IPS DF 19.7 (cell line): ENCODE results near the gene URM1.
A peak's percentile ranks its signal among the peaks of the same experiment; 100 is the strongest.
"Not testable (repeated sequence)": the region's sequence is repeated elsewhere in the genome, so short reads cannot be mapped to it uniquely, and the experiment has no call there.

Experiments
- DNase-seq: peaks from one replicate; pipeline ENCODE4 v3.0.0-alpha.2; 2013; ENCODE audit warnings: low read depth, low spot score

The URM1 gene

DNA sequence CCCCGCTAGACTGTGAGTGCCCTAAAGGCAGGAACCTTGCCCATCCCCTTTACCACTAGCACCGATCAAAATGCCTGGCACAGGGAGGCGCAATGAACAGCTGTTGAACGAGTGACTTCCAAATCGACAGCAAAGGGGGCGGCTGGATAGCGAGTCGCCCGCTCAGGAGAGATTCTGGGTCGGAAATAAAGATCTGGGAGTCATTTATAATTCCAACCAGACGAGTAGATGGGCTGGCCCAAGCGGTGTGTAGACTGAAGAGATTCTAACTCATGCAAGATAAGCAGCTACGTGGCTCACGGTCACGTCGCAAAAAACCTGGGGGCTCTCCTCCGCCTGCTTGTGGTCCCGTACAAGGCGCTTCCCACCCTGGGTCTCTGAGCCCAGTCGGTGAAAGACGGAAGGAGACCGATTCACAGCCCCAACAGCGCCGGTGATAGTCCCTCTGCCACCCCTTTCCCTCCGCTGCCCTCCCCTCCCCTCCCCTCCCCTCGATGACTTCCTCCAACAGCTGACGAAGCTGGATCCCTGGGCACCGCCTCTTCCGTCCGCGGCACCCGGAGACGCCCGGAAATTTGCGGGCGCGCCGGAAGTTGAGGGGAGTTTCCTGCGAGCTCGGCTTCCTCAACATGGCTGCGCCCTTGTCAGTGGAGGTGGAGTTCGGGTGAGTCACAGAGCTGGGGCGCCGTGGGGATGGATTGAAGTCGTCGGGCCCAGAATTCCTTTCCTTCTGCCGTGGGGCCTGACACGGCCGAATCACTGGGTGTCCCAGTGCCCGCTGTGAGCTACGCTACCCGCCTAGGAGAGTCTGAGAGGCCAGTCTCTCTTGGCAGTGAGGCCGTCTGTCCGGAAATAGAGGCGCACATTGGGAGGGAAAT, at the start of gene URM1:
Gene URM1 (plus strand): TSS at position 623 of the 878 bp plus-strand sequence. CDS start 7 bp downstream, at position 630.
- peak; percentile 82 for DNase-seq

DNA sequence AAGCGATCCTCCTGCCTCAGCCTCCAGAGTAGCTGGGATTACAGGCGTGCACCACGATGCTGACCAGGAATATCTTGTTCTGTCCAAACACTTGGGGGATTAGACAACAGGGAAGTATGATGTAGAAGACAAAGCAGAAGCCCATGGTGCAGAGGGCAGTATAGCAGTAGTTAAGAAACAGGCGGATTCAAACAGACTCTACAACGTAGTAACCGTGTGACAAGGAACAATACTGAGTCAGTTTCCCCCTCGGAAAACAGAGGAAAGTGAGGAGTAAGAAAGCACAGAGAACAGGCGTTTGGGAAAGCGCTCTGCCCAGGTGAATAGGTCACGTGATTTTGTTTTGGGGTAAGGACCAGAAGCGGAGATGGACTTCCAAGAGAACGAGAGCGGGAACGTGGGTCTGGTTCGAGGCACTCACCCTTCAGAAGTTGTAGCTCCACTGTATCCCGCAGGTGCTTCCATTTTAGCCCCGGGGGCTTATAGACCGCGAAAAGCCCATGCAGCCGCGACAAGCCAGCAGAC, 49.2 kb upstream of the URM1 start:
- DNase-seq: peak; percentile 30

DNA sequence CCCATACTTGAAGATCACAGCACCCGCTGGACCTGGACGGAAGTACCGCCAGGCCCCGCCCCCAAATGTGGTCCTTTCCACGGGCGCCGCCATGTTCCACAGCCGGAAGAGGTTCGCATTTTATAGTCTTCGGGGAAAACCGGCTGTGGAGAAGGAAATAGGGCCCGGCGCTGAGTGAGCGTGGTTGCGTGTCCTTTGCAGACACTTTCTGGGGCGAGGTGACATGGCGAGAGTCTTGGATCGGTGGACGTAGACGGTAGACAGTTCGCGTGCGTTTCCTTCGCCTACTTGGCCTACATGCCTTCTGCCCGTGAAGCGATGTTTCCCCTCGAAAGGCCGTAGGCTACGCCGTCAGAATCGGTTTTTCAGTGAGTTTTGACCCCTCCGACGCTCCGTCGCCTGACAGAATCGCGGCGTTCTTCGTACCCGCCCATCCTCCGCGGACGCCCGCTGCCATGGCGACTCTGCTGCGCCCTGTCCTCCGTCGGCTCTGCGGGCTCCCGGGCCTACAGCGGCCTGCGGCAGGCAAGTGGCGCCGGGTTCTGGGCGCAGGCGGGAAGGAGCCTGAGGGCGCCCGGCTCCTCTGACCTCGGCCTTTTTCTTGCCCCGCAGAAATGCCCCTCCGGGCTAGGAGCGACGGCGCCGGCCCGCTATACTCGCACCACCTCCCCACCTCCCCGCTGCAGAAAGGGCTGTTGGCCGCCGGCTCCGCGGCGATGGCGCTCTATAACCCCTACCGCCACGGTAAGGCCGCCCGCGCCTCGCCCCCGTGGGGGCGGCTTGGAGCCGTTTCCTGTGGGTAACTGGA, 48.6 kb upstream of the URM1 start, which contains the start of the genes COQ4 and TRUB2:
Gene COQ4 (plus strand): TSS at position 436 of the 808 bp plus-strand sequence. CDS start 20 bp downstream, at position 456.
Gene TRUB2 (minus strand): TSS at position 44 of the 808 bp plus-strand sequence. CDS start 39 bp downstream, at position 5.
- peak; percentile 78 for DNase-seq

DNA sequence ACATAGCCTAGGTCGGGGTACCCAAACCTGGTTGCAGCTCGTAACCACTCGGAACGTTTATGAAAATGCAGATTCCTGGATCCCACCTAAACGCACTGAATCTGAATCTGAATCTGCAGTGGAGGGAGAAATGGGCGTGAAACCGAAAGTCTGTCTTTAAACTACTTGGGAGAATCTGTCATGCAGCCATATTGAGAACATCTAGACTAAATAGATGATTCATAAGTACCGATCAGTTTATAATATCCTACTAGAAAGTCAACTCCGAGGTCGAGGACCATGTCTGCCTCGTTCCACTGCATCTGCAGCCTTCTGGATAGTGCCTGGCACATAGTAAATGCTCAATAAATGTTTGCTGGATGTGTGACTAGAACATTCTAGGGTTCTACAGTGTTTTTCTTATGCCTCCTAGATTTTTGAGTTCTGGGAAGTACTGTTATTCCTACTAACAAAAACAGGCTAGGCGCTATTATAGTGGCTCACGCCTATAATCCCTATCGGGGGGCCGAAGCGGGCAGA, 47.9 kb upstream of the URM1 start:
- no peak for DNase-seq

DNA sequence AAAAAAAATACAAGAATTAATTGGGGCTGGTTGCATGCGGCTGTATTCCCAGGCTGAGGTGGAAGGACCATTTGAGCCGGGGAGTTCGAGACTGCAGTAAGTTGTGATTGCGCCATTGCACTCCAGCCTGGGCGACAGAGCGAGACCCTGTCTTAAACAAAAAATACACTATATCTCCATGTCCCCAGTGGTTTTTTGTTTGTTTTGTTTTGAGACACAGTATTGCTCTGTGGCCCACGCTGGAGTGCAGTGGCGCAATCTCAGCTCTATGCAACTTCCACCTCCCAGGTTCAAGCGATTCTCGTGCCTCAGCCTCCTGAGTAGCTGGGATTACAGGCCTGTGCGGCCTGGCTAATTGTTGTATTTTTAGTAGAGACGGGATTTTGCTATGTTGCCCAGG, 47.4 kb upstream of the URM1 start:
- DNase-seq: no peak

DNA sequence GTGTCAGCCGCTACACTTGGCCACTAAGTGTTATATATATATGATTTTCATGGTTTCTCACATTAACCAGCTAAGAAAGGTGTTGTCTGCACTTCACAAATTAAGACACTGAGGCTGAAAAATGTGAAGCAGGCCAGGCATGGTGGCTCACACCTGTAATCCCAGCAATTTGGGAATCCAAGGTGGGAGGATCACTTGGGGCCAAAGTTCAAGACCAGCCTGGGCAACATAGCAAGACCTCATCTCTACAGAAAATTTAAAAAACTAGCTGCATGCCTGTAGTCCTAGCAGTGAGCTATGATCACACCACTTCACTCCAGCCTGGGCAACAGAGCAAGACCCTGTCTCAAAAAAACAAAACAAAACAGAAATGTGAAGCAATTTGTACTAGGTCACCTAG, 46.8 kb upstream of the URM1 start:
- DNase-seq: no peak

DNA sequence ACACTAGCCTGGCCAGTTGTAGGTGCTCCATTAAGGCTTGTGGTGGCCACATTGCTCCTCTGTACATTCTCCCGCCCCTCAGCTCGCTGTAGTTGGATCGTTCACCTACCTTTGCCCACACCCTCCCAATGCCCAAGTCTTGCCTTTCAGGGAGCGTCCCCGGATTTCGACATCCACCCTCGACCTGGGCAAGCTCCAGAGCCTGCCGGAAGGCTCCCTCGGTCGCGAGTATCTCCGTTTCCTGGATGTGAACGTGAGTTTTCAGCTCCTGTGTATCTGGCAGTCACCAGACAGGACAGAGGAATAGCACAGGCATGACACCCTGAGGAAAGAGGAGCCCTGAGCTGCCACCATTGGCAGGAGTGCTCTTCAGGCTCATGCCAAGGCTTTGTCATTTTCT, 45.5 kb upstream of the URM1 start:
- DNase-seq: no peak

DNA sequence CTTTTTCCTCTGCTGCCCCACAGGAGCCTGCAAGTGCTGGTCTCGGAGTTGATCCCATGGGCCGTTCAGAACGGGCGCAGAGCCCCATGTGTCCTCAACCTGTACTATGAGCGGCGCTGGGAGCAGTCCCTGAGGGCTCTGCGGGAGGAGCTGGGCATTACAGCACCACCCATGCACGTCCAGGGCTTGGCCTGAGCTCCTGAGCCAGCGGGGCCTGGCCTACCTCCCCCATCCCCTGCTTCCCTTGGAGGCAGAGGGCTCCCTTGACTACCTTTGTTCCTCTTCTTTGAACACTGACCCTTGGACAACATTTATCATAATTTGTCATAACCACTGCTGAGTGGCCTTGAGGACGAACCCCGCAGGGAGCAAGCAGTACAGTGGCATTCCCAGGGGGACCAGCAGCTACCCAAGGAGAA, 37.7 kb upstream of the URM1 start:
- no peak for DNase-seq

DNA sequence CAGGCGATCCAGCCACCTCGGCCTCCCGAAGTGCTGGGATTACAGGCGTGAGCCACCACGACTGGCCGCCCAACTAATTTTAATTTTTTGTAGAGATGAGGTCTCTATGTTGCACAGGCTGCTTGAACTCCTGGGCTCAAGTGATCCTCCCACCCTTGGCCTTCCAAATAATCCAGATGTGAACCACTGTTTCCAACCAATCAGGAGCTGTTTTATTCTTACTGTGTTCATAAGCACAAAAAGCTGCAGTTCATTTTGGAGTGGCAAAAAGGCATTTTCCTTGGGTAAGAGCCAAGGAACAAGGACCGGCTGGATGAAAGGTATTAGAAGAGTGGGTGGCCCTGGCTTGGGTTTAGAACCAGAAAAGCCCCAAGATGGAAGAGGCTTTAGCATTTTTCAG, 36.0 kb upstream of the URM1 start:
- no peak for DNase-seq

DNA sequence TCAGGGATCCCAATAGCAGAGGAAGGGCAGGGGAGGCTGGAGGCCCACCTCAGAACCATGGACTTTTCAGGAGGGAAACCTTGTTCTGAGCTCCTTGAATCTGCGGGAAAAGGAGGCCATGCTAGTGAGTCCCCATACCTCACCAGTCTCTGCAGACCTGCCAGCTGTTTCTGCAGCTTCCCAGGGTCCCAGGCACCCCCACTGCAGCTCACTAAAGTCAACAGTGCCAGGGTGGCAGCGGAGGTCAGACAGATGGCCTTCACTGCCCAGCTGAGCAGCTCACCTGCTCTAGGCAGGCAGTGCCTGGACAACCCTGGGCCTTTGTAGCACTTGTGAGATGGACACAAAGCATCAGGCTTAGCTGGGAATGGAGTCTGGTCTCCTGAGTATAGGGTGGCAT, 35.3 kb upstream of the URM1 start:
- DNase-seq: no peak

DNA sequence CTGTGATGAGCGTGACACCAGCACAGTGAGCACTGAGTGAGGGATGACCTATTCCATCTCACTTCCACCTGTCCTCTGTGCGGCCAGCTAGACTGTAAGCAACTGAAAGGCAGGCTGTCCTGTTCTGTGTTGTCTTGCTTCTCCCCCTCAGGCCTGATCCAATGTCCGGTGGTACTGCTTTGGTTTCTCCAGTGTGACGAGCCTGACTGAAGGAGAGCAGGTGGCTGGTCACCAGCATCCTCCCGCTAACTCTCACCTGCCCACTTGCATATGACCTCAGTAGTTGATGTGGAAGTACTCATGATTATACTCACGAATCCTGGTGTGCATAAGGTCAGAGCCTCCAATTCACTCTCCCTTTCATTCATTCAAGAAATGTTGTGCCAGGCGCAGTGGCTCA, 33.2 kb upstream of the URM1 start:
- DNase-seq: no peak

DNA sequence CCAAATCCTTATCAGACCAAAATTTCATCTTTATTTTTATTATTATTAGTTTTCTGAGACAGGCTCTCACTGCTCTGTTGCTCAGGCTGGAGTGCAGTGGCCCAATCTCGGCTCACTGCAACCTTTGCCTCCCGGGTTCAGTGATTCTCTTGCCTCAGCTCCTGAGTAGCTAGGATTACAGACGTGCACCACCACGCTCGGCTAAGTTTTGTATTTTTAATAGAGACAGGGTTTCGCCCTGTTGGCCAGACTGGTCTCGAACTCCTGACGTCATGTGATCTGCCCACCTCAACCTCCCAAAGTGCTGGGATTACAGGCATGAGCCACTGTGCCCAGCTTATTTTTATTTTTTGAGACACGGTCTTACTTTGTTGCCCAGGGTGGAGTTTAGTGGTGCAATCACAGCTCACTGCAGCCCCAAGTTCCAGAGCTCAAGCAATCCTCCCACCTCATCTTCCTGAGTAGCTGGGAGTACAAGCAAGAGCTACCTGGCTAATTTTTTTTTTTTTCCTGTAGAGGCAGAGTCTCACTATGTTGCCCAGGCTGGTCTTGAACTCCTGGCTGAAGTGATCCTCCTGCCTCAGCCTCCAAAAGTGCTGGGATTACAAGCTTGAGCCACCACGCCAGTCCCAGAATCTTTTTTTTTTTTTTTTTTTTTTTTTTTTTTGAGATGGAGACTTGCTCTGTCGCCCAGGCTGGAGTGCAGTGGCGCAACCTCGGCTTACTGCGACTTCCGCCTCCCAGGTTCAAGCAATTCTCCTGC, 32.1 kb upstream of the URM1 start:
- DNase-seq: not testable (repeated sequence)

DNA sequence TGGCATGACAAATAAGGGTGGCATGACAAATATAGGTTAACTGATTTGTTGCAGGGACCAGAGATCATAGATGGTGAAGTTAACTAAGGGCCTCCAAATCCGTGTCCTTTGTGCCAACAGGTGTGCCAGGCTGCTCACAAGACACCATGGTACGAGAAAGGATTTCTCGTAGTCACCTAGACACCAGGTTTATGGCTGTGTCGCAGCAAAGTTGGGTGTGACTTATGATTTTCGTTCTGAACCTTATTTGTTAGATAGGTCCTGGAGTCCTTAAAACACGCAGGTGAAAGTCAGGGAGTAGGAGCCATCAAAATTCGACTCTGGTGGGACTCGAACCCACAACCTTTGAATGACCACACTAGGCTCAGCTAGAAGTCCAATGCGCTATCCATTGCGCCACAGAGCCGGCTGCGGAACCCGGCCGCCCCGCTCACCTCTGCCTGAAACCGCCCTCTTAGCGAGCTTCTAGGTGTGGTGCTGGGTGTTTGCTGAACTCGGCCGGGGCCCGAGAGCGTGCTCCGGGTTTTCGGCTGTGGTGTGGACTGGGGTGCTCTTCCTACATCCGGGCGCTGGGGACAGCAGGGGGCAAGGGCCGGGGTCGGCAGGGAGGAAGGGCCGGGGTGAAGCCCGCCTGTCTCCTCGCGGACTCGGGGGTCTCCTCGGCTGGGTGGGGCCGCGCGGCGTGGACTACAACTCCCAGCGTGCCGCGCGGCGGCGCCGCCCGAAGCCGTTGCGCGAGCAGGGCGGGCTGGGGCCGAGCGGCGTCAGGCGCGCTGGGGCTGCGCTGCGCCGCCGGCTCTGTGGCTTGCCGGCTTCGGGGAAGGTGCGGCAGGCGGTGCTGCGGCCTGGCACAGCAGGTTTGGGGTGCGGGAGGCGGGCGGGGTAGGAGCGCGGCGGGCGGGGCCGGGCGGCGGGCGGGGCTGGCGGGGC, 31.1 kb upstream of the URM1 start, which contains the start of gene SLC27A4:
Gene SLC27A4 (plus strand): TSS at position 767 of the 930 bp plus-strand sequence. CDS start 2,606 bp downstream, outside the sequence.
- DNase-seq: peak; percentile 82

DNA sequence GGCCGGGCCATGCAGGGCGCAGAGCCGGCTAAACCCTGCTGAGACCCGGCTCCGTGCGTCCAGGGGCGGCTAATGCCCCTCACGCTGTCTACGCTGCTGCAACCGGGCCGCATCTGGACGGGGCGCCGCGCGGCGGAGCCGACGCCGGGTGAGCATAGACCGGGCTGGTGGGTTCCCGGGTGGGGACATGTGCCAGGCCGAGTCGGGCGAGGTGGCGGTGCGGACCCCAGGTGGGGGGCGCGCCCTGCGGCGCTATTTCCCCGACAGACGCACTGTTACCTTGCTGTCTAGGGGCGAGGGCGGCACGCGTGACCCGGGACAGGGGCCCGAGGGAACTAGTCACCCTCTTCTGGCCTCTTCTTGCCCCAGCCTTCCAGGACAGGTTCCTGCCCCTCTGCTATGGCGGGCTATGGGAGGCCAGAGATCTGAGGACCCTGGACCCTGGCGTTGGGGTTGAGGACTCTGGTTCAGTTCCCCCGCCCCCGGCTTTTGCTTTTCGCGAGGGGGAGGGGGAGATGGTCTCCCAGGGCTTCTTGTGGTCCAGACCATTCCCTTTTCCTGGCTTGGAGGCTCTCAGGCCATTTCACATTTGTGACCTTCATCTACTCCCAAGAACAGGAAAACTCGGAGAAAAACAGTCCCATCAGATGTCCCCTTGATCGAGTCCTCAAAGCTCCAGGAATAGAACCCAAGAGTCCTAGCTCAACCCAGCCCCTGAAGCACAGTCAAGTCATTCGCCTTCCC, 30.3 kb upstream of the URM1 start:
- DNase-seq: no peak

DNA sequence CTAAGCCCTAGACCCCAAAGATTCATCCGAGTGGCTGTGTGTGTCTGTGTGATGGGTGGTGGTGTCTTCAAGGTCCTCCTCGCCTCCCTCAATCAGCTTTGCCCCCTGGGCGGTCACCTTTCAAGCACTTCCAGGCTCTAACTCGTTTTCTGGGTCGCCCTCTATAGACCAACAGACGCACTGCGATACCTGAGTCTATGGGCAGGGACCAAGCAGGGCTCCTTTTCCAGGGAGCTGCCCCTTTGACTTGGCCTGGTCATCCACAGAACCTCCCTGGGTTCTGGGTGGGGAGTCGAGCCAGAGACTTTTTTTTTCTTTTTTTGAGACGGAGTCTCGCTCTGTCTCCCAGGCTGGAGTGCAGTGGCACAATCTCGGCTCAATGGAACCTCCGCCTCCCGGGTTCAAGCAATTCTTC, 29.7 kb upstream of the URM1 start:
- DNase-seq: peak; percentile 57

DNA sequence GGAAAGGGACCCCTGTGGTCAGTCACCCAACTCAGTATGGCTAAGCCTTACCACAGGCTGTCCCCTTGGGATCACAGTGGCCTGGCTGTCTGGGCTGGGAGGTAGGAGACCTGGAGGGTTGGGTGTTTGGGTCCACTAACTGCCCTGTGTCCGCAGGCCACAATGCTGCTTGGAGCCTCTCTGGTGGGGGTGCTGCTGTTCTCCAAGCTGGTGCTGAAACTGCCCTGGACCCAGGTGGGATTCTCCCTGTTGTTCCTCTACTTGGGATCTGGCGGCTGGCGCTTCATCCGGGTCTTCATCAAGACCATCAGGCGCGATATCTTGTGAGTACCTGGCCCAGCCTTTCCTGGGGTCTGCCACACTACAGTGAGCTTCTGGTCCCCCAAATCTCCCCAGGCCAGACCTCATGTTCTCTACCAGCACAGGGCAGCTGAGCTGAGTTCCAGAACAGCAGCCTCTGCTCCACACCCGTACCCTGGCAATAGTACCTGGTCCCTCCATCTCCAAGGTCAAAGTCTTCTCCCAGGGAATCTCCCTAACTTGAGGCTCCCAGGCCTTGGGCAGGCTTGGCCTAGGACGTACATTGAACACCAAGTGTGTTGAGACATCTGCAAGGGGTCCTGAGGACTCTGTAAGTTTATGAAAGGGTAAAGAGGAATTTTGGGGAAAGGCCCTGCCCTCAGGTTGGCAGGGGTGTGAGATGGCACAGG, 28.0 kb upstream of the URM1 start:
- DNase-seq: no peak

DNA sequence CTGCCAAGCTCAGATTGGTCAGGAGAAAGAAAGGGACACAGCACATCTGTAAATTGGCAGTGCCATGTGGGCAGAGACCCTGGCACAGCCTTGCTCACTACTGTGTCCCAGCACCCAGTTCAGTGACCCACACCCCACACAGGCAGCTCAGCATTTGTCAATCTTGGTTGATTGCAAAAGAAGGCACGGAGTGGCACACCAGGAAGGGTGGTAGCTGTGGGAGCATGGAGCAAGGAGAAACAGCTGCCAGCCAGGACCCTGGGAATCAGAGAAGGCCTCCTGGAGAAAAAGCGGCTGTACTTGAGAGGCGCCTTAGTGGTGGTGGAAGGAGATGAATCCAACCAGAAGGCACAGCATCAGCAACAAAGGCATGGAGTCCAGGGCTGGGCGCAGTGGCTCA, 27.3 kb upstream of the URM1 start:
- DNase-seq: no peak

DNA sequence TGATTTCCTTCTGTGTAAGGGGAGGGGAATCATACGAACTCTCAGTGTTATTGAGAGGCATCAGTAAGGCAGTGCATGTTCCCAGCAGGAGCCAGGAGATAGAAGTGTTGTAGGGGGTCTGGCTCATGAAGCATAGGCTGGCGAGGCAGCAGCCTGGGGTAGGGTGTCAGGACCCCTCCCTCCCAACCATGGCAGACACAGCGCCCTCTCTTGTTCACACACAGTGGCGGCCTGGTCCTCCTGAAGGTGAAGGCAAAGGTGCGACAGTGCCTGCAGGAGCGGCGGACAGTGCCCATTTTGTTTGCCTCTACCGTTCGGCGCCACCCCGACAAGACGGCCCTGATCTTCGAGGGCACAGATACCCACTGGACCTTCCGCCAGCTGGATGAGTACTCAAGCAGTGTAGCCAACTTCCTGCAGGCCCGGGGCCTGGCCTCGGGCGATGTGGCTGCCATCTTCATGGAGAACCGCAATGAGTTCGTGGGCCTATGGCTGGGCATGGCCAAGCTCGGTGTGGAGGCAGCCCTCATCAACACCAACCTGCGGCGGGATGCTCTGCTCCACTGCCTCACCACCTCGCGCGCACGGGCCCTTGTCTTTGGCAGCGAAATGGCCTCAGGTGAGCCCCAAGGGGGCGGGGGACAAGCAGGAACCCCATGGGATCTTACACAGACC, 26.1 kb upstream of the URM1 start:
- DNase-seq: no peak
